ENCODE measurements around the gene YIPF7. TPM values are rescaled to one million over a fixed set of nuclear protein-coding genes. Genes with fewer than 3 reads are reported as not detected.
A peak's percentile ranks its signal among the peaks of the same experiment; 100 is the strongest.

Gene YIPF7
- total and polyA plus RNA-seq, 7 donors: 3.2 to 27.9 (median 8.2) TPM

DNA sequence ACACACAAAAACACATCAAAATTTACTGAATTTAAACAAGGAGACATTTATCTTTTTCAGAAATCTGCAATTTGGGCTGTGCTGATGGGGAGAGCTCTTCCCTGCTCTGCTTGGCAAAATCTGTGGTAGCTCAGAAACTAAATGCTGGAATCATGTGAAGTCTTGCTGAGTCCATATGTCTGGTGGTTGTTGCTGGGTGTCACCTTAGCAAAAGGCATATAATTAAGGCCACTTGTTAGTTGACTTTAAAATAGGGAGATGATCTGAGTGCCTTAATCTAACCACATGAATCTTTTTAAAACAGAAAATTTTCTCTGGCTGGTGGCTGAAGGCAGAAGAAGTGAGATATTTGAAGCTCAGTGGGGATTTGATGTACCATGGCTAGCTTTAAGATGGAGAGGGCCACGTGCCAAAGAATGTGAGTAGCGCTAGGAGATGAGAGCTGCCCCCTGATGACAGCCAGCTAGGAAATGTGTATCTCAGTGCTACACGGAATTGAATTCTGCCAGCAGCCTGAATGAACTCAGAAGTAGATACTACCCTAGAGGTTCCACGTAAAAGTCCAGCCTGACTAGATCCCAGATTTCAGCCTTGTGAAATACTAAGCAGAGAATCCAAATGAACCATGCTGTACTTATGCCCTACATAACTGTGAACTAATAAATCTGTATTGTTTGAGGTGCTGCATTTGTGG, 19.2 kb upstream of the YIPF7 start:
- WGBS, 3 donors: 19 to 28% (median 26%) methylated on average over 4 of the region's 4 CpGs
- H3K4me3 ChIP-seq: no peak overlapping the region
- TF ChIP-seq, protein P1, sequence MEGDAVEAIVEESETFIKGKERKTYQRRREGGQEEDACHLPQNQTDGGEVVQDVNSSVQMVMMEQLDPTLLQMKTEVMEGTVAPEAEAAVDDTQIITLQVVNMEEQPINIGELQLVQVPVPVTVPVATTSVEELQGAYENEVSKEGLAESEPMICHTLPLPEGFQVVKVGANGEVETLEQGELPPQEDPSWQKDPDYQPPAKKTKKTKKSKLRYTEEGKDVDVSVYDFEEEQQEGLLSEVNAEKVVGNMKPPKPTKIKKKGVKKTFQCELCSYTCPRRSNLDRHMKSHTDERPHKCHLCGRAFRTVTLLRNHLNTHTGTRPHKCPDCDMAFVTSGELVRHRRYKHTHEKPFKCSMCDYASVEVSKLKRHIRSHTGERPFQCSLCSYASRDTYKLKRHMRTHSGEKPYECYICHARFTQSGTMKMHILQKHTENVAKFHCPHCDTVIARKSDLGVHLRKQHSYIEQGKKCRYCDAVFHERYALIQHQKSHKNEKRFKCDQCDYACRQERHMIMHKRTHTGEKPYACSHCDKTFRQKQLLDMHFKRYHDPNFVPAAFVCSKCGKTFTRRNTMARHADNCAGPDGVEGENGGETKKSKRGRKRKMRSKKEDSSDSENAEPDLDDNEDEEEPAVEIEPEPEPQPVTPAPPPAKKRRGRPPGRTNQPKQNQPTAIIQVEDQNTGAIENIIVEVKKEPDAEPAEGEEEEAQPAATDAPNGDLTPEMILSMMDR (IDR thresholded peaks at IDR 0.05): no peak
- no peaks in the 10 kb centered on the region for H3K9me3 ChIP-seq
- DNase-seq (peak in 1 of 2 donors; percentile 52), ATAC-seq (peak; percentile 68 to 96 (median 82))
- H3K27me3 ChIP-seq (ENCODE audit: insufficient read depth in 3 of 3, low read length in 2 of 3): no peaks in the 10 kb centered on the region
- peak overlapping the region; percentile 63 for H3K27ac ChIP-seq
- no peaks in the 10 kb centered on the region for H3K36me3 ChIP-seq (ENCODE audit: insufficient read depth in 1 of 2, low read depth in 1 of 2)
- peaks cover 16% of the 10 kb centered on the region for H3K4me1 ChIP-seq
- intact Hi-C loops (cut with DNase I): no loop called here

DNA sequence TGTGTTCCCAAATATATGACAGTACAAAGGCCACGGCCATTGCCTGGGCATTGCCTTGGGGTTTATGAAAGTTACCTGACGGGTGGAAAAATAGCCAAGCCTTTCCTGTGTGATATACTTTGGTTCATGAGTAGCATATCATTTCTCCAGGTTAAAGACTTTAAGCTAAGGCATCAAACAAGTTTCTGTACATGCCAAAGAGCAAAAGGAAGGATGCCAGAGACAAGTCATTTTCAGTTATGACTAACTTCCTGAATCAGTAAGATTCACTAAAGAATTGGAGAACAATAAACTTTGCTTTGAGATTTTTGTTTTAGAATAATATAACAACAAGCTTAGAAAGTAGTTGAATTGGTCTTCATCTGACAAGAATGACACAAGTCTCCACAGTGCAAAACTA, 17.1 kb upstream of the YIPF7 start:
- no peak overlapping the region for H3K4me3 ChIP-seq
- H3K27ac ChIP-seq: no peak overlapping the region
- 43 to 58% (median 45%) methylated on average over 2 of the region's 2 CpGs for WGBS, 3 donors
- no peaks in the 10 kb centered on the region for H3K36me3 ChIP-seq (ENCODE audit: insufficient read depth in 1 of 2, low read depth in 1 of 2)
- H3K9me3 ChIP-seq: no peaks in the 10 kb centered on the region
- TF ChIP-seq, protein P1 (IDR thresholded peaks at IDR 0.05): no peak
- peaks cover 16% of the 10 kb centered on the region for H3K4me1 ChIP-seq
- DNase-seq: no peak
- intact Hi-C loops (cut with DNase I): no loop called here
- ATAC-seq: no peak
- H3K27me3 ChIP-seq (ENCODE audit: insufficient read depth in 3 of 3, low read length in 2 of 3): no peaks in the 10 kb centered on the region

DNA sequence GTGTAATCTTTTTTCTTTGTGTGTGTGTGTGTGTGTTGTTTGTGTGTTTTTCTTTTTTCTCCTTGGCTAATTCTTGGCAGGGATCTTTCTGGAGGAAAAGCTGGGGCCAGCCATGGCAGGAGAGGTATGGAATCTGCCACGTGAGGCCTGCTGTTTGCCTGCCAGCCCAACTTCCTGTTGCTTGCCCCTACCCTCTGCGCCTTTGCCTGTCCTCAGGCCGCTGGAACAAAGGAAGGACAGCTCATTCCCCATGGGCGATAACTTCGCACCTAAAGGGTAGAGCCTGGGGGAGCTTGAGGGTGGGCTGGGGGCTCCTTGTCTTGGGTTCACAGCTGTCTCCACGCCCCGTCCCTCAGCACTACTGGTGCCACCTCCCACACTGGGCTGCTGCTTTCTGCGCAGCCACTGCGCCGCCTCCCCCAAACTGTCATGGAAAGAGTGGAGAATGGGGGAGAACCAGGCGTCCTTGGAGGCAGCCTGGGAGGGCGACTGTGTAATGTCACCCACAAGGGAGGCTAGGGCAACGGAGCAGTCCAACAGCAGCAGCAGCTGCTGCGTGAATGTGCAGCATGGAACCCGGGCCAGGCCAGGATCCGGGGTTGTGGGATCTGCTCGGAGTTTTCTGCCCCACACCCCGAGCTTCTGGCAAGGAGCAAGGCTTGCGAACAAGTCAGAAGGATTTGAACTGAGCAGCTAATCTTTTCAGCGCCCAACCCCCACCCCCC, 12.3 kb upstream of the YIPF7 start:
- DNase-seq (no peak), ATAC-seq (no peak)
- Histone ChIP-seq H3K4me1 (peaks cover under 1% of the 10 kb centered on the region), H3K27ac (no peak overlapping the region), H3K36me3 (ENCODE audit: insufficient read depth in 1 of 2, low read depth in 1 of 2) (no peaks in the 10 kb centered on the region), H3K9me3 (no peaks in the 10 kb centered on the region), H3K27me3 (ENCODE audit: insufficient read depth in 3 of 3, low read length in 2 of 3) (no peaks in the 10 kb centered on the region), H3K4me3 (no peak overlapping the region)
- TF ChIP-seq, protein P1 (IDR thresholded peaks at IDR 0.05): no peak
- WGBS, 3 donors: 87 to 91% (median 87%) methylated on average over 20 of the region's 20 CpGs
- intact Hi-C loops (cut with DNase I): no loop called here

DNA sequence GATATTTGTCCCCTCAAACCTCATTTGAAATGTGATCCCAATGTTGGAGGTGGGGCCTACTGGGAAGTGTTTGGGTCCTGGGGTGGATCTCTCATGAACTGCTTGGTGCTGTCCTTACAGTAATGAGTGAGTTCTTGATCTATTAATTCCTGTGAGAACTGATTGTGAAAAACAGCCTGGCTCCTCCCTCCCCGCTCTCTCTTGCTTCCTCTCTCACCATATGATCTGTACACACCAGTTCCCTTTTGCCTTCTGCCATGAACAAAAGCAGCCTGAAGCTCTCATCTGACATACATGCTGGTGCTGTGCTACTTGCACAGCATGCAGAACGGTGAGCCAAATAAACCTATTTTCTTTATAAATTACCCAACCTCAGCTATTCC, 11.2 kb upstream of the YIPF7 start:
- Histone ChIP-seq H3K27me3 (ENCODE audit: insufficient read depth in 3 of 3, low read length in 2 of 3) (no peaks in the 10 kb centered on the region), H3K4me1 (no peaks in the 10 kb centered on the region), H3K9me3 (no peaks in the 10 kb centered on the region), H3K36me3 (ENCODE audit: insufficient read depth in 1 of 2, low read depth in 1 of 2) (no peaks in the 10 kb centered on the region), H3K27ac (peak overlapping the region; percentile 27), H3K4me3 (no peak overlapping the region)
- WGBS, 3 donors: 38 to 60% (median 45%) methylated on average over 2 of the region's 2 CpGs
- peak in 3 of 4 donors; percentile 21 to 54 (median 50) for ATAC-seq
- no peak for DNase-seq
- intact Hi-C loops (cut with DNase I): no loop called here
- TF ChIP-seq, protein P1 (IDR thresholded peaks at IDR 0.05): no peak

All from psoas muscle (tissue), 8 donors.